IMR-90 (cell line): ENCODE measurements around the gene BRINP1. TPM values are rescaled to one million over a fixed set of nuclear protein-coding genes. Genes with fewer than 3 reads are reported as not detected.

Experiments used
- ATAC-seq: fragments of 200-7000 bp; cut with Tn5 transposase; 2 replicates; pipeline ENCODE4 v1.9.1; 2020; ENCODE audit warnings: low read depth, mild to moderate bottlenecking, moderate library complexity
- BruUV-seq: library from RNA; stranded (reverse); fragments of 400-500 nt; replicated peaks from 2 replicates; lab custom pipeline; 2021; lab: Mats Ljungman, UMichigan
- CTCF ChIA-PET: fragments of 300-600 bp; formaldehyde crosslinking; extraction: SDS; loops from one replicate; lab custom pipeline; 2021; ENCODE audit warnings: antibody characterized with exemption; lab: Yijun Ruan, JAX
- POLR2A ChIA-PET: fragments of 300-600 bp; sonication (Branson Sonifier 250); formaldehyde crosslinking; loops from one replicate; lab custom pipeline; 2022; ENCODE audit warnings: antibody characterized with exemption; ENCODE audit not compliant: unreplicated experiment; lab: Charles Lee
- DNase-seq: peaks from one replicate; pipeline ENCODE4 v3.0.0; 2013
- H2AFZ ChIP-seq: replicated peaks from 2 replicates; pipeline ENCODE3; 2013; ENCODE audit warnings: low read length, mild to moderate bottlenecking; ENCODE audit not compliant: poor library complexity
- H2AK5ac ChIP-seq: 2 replicates; pipeline ENCODE4 v1.6.1; 2013; ENCODE audit warnings: low read depth, low read length, inconsistent platforms
- H2AK9ac ChIP-seq: replicated peaks from 2 replicates; pipeline ENCODE3; 2013; ENCODE audit warnings: mild to moderate bottlenecking, low read depth, low read length, moderate library complexity; ENCODE audit not compliant: poor library complexity
- H2BK120ac ChIP-seq: 2 replicates; pipeline ENCODE4 v1.6.1; 2013; ENCODE audit warnings: low read depth, low read length, inconsistent platforms
- H2BK15ac ChIP-seq: 3 replicates; pipeline ENCODE4 v1.6.1; 2013; ENCODE audit warnings: low read depth, low read length, inconsistent platforms
- H2BK20ac ChIP-seq: 2 replicates; pipeline ENCODE4 v1.6.1; 2013; ENCODE audit warnings: low read depth, mild to moderate bottlenecking, inconsistent platforms, low read length, moderate library complexity
- H2BK5ac ChIP-seq: 2 replicates; pipeline ENCODE4 v1.6.1; 2013; ENCODE audit warnings: mild to moderate bottlenecking, low read depth, low read length, inconsistent platforms; ENCODE audit not compliant: poor library complexity, severe bottlenecking
- H3K14ac ChIP-seq: replicated peaks from 2 replicates; pipeline ENCODE4 v1.6.1; 2013; ENCODE audit warnings: low read depth, low read length, inconsistent platforms
- H3K18ac ChIP-seq: 2 replicates; pipeline ENCODE4 v1.6.1; 2013; ENCODE audit warnings: low read depth, low read length, control low read depth
- H3K23ac ChIP-seq: 2 replicates; pipeline ENCODE4 v1.6.1; 2013; ENCODE audit warnings: low read depth, low read length, inconsistent platforms
- H3K27ac ChIP-seq: 2 replicates; pipeline ENCODE4 v1.5.1; 2013; ENCODE audit warnings: mild to moderate bottlenecking, control low read depth, low read length; ENCODE audit not compliant: insufficient read depth
- H3K27me3 ChIP-seq: 2 replicates; pipeline ENCODE4 v1.6.1; 2013; ENCODE audit warnings: low read length; ENCODE audit not compliant: control insufficient read depth, insufficient read depth
- H3K36me3 ChIP-seq: 2 replicates; pipeline ENCODE4 v1.6.1; 2013; ENCODE audit warnings: low read length, mixed read lengths; ENCODE audit not compliant: control insufficient read depth, insufficient read depth
- H3K4ac ChIP-seq: 2 replicates; pipeline ENCODE4 v1.6.1; 2013; ENCODE audit warnings: low read depth, low read length, inconsistent platforms
- H3K4me1 ChIP-seq: 2 replicates; pipeline ENCODE4 v1.6.1; 2013; ENCODE audit warnings: low read length, mixed read lengths; ENCODE audit not compliant: control insufficient read depth, insufficient read depth
- H3K4me2 ChIP-seq: 2 replicates; pipeline ENCODE4 v1.6.1; 2013; ENCODE audit warnings: low read depth, mild to moderate bottlenecking, control low read depth, low read length, moderate library complexity
- H3K4me3 ChIP-seq: 2 replicates; pipeline ENCODE4 v1.5.1; 2013; ENCODE audit warnings: low read depth, mild to moderate bottlenecking, control low read depth, low read length, moderate library complexity; ENCODE audit not compliant: insufficient read depth
- H3K56ac ChIP-seq: 2 replicates; pipeline ENCODE4 v1.6.1; 2013; ENCODE audit warnings: low read length, inconsistent platforms; ENCODE audit not compliant: insufficient read depth; ENCODE audit errors: extremely low read depth
- H3K79me1 ChIP-seq, 2 experiments: 2 replicates each; pipeline ENCODE4 v1.6.1; 2013; ENCODE audit warnings: low read length in 2 of 2, inconsistent platforms in 1 of 2, low read depth in 1 of 2
- H3K9ac ChIP-seq: 2 replicates; pipeline ENCODE4 v1.6.1; 2013; ENCODE audit warnings: low read depth, low read length, control low read depth
- H3K9me1 ChIP-seq: 2 replicates; pipeline ENCODE4 v1.6.1; 2013; ENCODE audit warnings: low read length, inconsistent platforms; ENCODE audit not compliant: insufficient read depth
- H3K9me3 ChIP-seq: 2 replicates; pipeline ENCODE4 v1.6.1; 2013; ENCODE audit warnings: low read length; ENCODE audit not compliant: control insufficient read depth, insufficient read depth
- H4K20me1 ChIP-seq: 2 replicates; pipeline ENCODE4 v1.6.1; 2013; ENCODE audit warnings: low read length, inconsistent platforms; ENCODE audit not compliant: insufficient read depth
- H4K5ac ChIP-seq: 2 replicates; pipeline ENCODE4 v1.6.1; 2013; ENCODE audit warnings: mild to moderate bottlenecking, low read depth, low read length, control low read depth
- H4K8ac ChIP-seq, 2 experiments: 2 replicates each; pipeline ENCODE4 v1.6.1; 2013; ENCODE audit warnings: low read depth in 2 of 2, low read length in 2 of 2, control low read depth in 1 of 2, inconsistent platforms in 1 of 2
- H4K91ac ChIP-seq: 2 replicates; pipeline ENCODE4 v1.6.1; 2013; ENCODE audit warnings: low read depth, low read length, inconsistent platforms; ENCODE audit not compliant: insufficient read depth
- CEBPB ChIP-seq: IDR thresholded peaks from 2 replicates; pipeline ENCODE4 v1.6.1; 2012; ENCODE audit warnings: low read depth, low read length, improper control_type of control experiment
- CTCF ChIP-seq: conservative IDR thresholded peaks from 2 replicates; pipeline ENCODE4 v1.5.1; 2012; ENCODE audit warnings: mild to moderate bottlenecking, low read depth, low read length, improper control_type of control experiment
- ELK1 ChIP-seq: fragments of 150-350 bp; IDR thresholded peaks from 2 replicates; pipeline ENCODE4 v1.6.1; 2016; ENCODE audit warnings: low read depth, mild to moderate bottlenecking, low read length, moderate library complexity, borderline replicate concordance
- MAZ ChIP-seq: IDR thresholded peaks from 2 replicates; pipeline ENCODE4 v1.6.1; 2012; ENCODE audit warnings: low read depth, mild to moderate bottlenecking, low read length, improper control_type of control experiment, moderate library complexity, borderline replicate concordance
- MXI1 ChIP-seq: IDR thresholded peaks from 2 replicates; pipeline ENCODE4 v1.6.1; 2012; ENCODE audit warnings: low read depth, mild to moderate bottlenecking, low read length, moderate library complexity, borderline replicate concordance
- POLR2A ChIP-seq: IDR thresholded peaks from 2 replicates; pipeline ENCODE4 v1.6.1; 2012; ENCODE audit warnings: mild to moderate bottlenecking, low read depth, low read length
- RAD21 ChIP-seq: IDR thresholded peaks from 2 replicates; pipeline ENCODE4 v1.6.1; 2012; ENCODE audit warnings: low read length, improper control_type of control experiment
- RCOR1 ChIP-seq: IDR thresholded peaks from 2 replicates; pipeline ENCODE4 v1.6.1; 2012; ENCODE audit warnings: mild to moderate bottlenecking, low read length, improper control_type of control experiment; ENCODE audit not compliant: insufficient replicate concordance
- SMC3 ChIP-seq: fragments of 150-350 bp; IDR thresholded peaks from 2 replicates; pipeline ENCODE4 v1.6.1; 2016; ENCODE audit warnings: low read depth, mild to moderate bottlenecking, antibody characterized with exemption, low read length, moderate library complexity
- WGBS, 2 experiments: methylation state at CpG; one replicate each; pipeline versions ENCODE4 v1.1.5 to v1.1.7; 2013; ENCODE audit warnings: missing lambda C conversion rate in 2 of 2; ENCODE audit not compliant: insufficient read length in 1 of 2; ENCODE audit errors: extremely low coverage in 2 of 2; 5-methylcytosine and 5-hydroxymethylcytosine counted together
- dilution Hi-C: fragments of 300-500 bp; cut with HindIII; formaldehyde crosslinking; loops from one replicate; pipeline ENCODE4 v1.14.3; 2018; ENCODE audit warnings: low sequenced_read_pairs; ENCODE audit not compliant: unreplicated experiment
- in situ Hi-C: fragments of 300-500 bp; cut with MboI; formaldehyde crosslinking; loops from 3 replicates; pipeline ENCODE4 v1.14.3; 2019; ENCODE audit warnings: low sequenced_read_pairs, inconsistent platforms, mixed read lengths
- intact Hi-C: fragments of 100-400 bp; cut with micrococcal nuclease; formaldehyde crosslinking; loops from 2 replicates; pipeline ENCODE4 v1.10.0; 2022
- polyA plus RNA-seq, 3 experiments: library from polyadenylated mRNA; depleted of rRNA; stranded (reverse); fragments of >200 nt; gene quantifications; 2 replicates each; pipeline ENCODE4 v1.2.3, GENCODE V29; 2012; ENCODE audit warnings: low replicate concordance in 1 of 3
- total RNA-seq: library from RNA; depleted of rRNA; stranded (reverse); fragments of >200 nt; gene quantifications from 2 replicates; pipeline ENCODE4 v1.2.3, GENCODE V29; 2012

The BRINP1 gene
- total and polyA plus RNA-seq, 2 of the 4 experiments (the other 2 are of a cell fraction), result under 0.01 TPM; not detected in 1

- intact Hi-C loops (no loop called here), dilution Hi-C loops (no loop called here), in situ Hi-C loops (no loop called here)
- Histone ChIP-seq H4K8ac (no peak overlapping the region), H3K14ac (no peak overlapping the region), H3K56ac (no peak overlapping the region), H2AFZ (no peak overlapping the region), H2BK20ac (no peak overlapping the region), H3K23ac (no peak overlapping the region), H3K9me1 (no peaks in the 10 kb centered on the region), H4K20me1 (no peaks in the 10 kb centered on the region), H3K4ac (no peak overlapping the region), H3K4me2 (no peak overlapping the region), H2AK9ac (no peak overlapping the region), H2BK15ac (no peak overlapping the region), H3K27ac (no peak overlapping the region), H3K9me3 (peaks cover 8% of the 10 kb centered on the region), H3K9ac (no peak overlapping the region), H3K4me1 (no peaks in the 10 kb centered on the region), H3K4me3 (no peak overlapping the region), H3K18ac (no peak overlapping the region), H4K91ac (no peak overlapping the region), H2BK120ac (no peak overlapping the region), H2AK5ac (no peak overlapping the region), H3K79me1 (no peaks in the 10 kb centered on the region), H3K36me3 (no peaks in the 10 kb centered on the region), H2BK5ac (no peak overlapping the region), H3K27me3 (no peaks in the 10 kb centered on the region), H4K5ac (no peak overlapping the region)
- TF ChIP-seq POLR2A (no peak), RCOR1 (no peak), SMC3 (no peak), CEBPB (no peak), MAZ (no peak), MXI1 (no peak), CTCF (no peak), RAD21 (no peak), ELK1 (no peak)
- no CpG with 5 or more reads among the region's 1 CpG for WGBS, 2 experiments
- CTCF ChIA-PET, result no interaction called here
- no TSS peak for BruUV-seq
- POLR2A ChIA-PET, result no interaction called here
- DNase-seq, result no peak
- ATAC-seq, result no peak
Measured at GRCh38 chr9:119213471-119213870, 155.8 kb downstream of the BRINP1 start.
